ENCODE results near the gene SPATA45. TPM values are rescaled to one million over a fixed set of nuclear protein-coding genes. Genes with fewer than 3 reads are reported as not detected.

SPATA45 gene
- total and polyA plus RNA-seq, 2 of the 4 experiments (the other 2 are of a cell fraction), result not detected

DNA sequence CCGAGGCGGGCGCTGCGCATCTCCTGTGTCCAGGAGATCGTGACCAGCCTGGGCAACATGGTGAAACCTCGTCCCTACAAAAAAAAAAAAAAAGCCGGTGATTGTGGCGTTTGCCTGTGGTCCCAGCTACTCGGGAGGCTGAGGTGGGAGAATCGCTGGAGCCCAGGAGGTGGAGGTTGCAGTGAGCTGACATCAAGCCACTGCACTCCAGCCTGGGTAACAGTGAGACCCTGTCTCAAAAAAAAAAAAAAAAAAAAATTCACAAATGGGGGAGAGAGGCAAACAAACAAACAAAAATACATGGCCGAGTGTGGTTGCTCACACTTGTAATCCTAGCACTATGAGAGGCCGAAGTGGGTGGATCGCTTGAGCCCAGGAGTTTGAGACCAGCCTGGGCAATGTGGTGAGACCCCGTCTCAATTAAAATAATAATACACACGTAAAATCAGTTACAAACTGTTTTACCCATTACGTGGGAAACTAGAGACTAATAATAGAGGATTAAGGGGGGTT lies 55.0 kb downstream of the SPATA45 start:
- no peak for DNase-seq
- no TSS peak for BruUV-seq (replicated peaks)

More for the DNA sequence above, 55.0 kb downstream of the SPATA45 start:
- POLR2A ChIA-PET (ENCODE audit: unreplicated experiment), result interaction anchor here (0.6 kb wide), 1 partner anchor 151 kb away, joined by 4 read pairs; no protein-coding TSS in a partner anchor
- Histone ChIP-seq H3K27me3 (ENCODE audit: control insufficient read depth, insufficient read depth, low read length) (no peaks in the 10 kb centered on the region), H2BK120ac (ENCODE audit: low read depth, low read length) (0 out of 2 replicates have a peak overlapping the region, but pooled peaks have one; percentile 54), H3K79me1 (ENCODE audit: low read depth in 1 of 2, low read length in 2 of 2) (peaks cover 12 to 20% of the 10 kb centered on the region in 2 experiments), H3K9me1 (ENCODE audit: insufficient read depth, low read length) (no peaks in the 10 kb centered on the region), H3K27ac (ENCODE audit: insufficient read depth, low read length) (peak overlapping the region; percentile 88), H3K4me2 (ENCODE audit: low read depth, low read length) (peak overlapping the region; percentile 80), H4K8ac (ENCODE audit: low read depth in 2 of 2, low read length in 2 of 2) (peak overlapping the region; percentile 91 to 93), H3K56ac (ENCODE audit: extremely low read depth, insufficient read depth, low read length) (peak overlapping the region; percentile 82), H3K36me3 (ENCODE audit: control insufficient read depth, insufficient read depth, low read length) (0 out of 2 replicates have a peak, but pooled peaks cover 4% of the 10 kb centered on the region), H2AK9ac (replicated peaks; ENCODE audit: low read depth, low read length, poor library complexity) (peak overlapping the region; percentile 48), H3K4me3 (ENCODE audit: insufficient read depth, low read depth, low read length) (peak overlapping the region; percentile 87), H4K5ac (ENCODE audit: low read depth, low read length) (peak overlapping the region; percentile 83; the same call in 1 of the 2 replicates), H3K9me3 (ENCODE audit: control insufficient read depth, insufficient read depth, low read length) (no peaks in the 10 kb centered on the region), H3K9ac (ENCODE audit: low read depth, low read length) (peak overlapping the region; percentile 92), H2BK5ac (ENCODE audit: low read depth, low read length, poor library complexity, severe bottlenecking) (peak overlapping the region; percentile 82), H2AK5ac (ENCODE audit: low read depth, low read length) (no peak overlapping the region), H3K4me1 (ENCODE audit: control insufficient read depth, insufficient read depth, low read length) (0 out of 2 replicates have a peak, but pooled peaks cover 4% of the 10 kb centered on the region), H3K18ac (ENCODE audit: low read depth, low read length) (no peak overlapping the region), H2BK15ac (ENCODE audit: low read depth, low read length) (no peak overlapping the region), H3K23ac (ENCODE audit: low read depth, low read length) (no peak overlapping the region), H4K91ac (ENCODE audit: insufficient read depth, low read depth, low read length) (no peak overlapping the region), H3K14ac (replicated peaks; ENCODE audit: low read depth, low read length) (peak overlapping the region; percentile 89), H4K20me1 (ENCODE audit: insufficient read depth, low read length) (no peaks in the 10 kb centered on the region), H2BK20ac (ENCODE audit: low read depth, low read length) (no peak overlapping the region), H3K4ac (ENCODE audit: low read depth, low read length) (0 out of 2 replicates have a peak overlapping the region, but pooled peaks have one; percentile 80), H2AFZ (replicated peaks; ENCODE audit: low read length, poor library complexity) (peak overlapping the region; percentile 95)
- 60% methylated on average over 1 of the region's 16 CpGs; no CpG with 5 or more reads in 1 of the 2 experiments for WGBS, 2 experiments (ENCODE audit: extremely low coverage in 2 of 2, insufficient read length in 1 of 2)
- CTCF ChIA-PET, result no interaction called here
- intact Hi-C loops (cut with micrococcal nuclease), result no loop called here
- TF ChIP-seq, protein P1, sequence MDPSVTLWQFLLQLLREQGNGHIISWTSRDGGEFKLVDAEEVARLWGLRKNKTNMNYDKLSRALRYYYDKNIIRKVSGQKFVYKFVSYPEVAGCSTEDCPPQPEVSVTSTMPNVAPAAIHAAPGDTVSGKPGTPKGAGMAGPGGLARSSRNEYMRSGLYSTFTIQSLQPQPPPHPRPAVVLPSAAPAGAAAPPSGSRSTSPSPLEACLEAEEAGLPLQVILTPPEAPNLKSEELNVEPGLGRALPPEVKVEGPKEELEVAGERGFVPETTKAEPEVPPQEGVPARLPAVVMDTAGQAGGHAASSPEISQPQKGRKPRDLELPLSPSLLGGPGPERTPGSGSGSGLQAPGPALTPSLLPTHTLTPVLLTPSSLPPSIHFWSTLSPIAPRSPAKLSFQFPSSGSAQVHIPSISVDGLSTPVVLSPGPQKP (IDR thresholded peaks at IDR 0.05; ENCODE audit: borderline replicate concordance, low read depth, low read length), result no peak
- TF ChIP-seq MXI1 (IDR thresholded peaks at IDR 0.05; ENCODE audit: borderline replicate concordance, low read depth, low read length) (no peak), CTCF (conservative IDR thresholded peaks at IDR 0.05; ENCODE audit: low read depth, low read length) (no peak), MAZ (IDR thresholded peaks at IDR 0.05; ENCODE audit: borderline replicate concordance, low read depth, low read length) (no peak), FOS (IDR thresholded peaks at IDR 0.05; ENCODE audit: low read depth, low read length) (no peak), RFX5 (IDR thresholded peaks at IDR 0.05; ENCODE audit: low read depth, low read length) (no peak), CHD1 (IDR thresholded peaks at IDR 0.05; ENCODE audit: low read depth, low read length) (no peak), SMC3 (IDR thresholded peaks at IDR 0.05; ENCODE audit: low read depth, low read length) (no peak), CEBPB (IDR thresholded peaks at IDR 0.05; ENCODE audit: low read depth, low read length) (no peak), NFE2L2 (IDR thresholded peaks at IDR 0.05; ENCODE audit: low read depth, low read length) (no peak), POLR2A (IDR thresholded peaks at IDR 0.05; ENCODE audit: low read depth, low read length) (no peak), RAD21 (IDR thresholded peaks at IDR 0.05; ENCODE audit: low read length) (no peak)
- TF ChIP-seq, protein P2, sequence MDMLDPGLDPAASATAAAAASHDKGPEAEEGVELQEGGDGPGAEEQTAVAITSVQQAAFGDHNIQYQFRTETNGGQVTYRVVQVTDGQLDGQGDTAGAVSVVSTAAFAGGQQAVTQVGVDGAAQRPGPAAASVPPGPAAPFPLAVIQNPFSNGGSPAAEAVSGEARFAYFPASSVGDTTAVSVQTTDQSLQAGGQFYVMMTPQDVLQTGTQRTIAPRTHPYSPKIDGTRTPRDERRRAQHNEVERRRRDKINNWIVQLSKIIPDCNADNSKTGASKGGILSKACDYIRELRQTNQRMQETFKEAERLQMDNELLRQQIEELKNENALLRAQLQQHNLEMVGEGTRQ (IDR thresholded peaks at IDR 0.05; ENCODE audit: low read depth, low read length), result no peak
- ATAC-seq (ENCODE audit: low read depth), result no peak
- dilution Hi-C loops (cut with HindIII; ENCODE audit: low sequenced_read_pairs, unreplicated experiment), result no loop called here
- in situ Hi-C loops (cut with MboI; ENCODE audit: low sequenced_read_pairs), result no loop called here

Measured in IMR-90 (cell line).